Tibial nerve (tissue), 4 donors: ENCODE results near the gene FGD3.

Experiments used
- EP300 ChIP-seq, 2 donors: sonication (generic); formaldehyde crosslinking; IDR thresholded peaks; one replicate each; pipeline ENCODE4 v1.6.1; 2017; ENCODE audit warnings: antibody characterized with exemption in 2 of 2, mild to moderate bottlenecking in 1 of 2
- POLR2A ChIP-seq, 2 donors: fragments of 450-650 bp; IDR thresholded peaks; one replicate each; pipeline ENCODE4 v1.6.1; 2017; ENCODE audit warnings: antibody characterized with exemption in 2 of 2, mild to moderate bottlenecking in 2 of 2, moderate library complexity in 2 of 2
- TF ChIP-seq, protein P1 (sequence below), 5 experiments: fragments of 200-600 bp in 3 of 5; fragments of 450-650 bp in 2 of 5; sonication (generic) in 3 of 5; IDR thresholded peaks; one replicate each; pipeline ENCODE4 v1.5.1; 2016 to 2019; ENCODE audit warnings: antibody characterized with exemption in 5 of 5, mild to moderate bottlenecking in 3 of 5, moderate library complexity in 2 of 5

DNA sequence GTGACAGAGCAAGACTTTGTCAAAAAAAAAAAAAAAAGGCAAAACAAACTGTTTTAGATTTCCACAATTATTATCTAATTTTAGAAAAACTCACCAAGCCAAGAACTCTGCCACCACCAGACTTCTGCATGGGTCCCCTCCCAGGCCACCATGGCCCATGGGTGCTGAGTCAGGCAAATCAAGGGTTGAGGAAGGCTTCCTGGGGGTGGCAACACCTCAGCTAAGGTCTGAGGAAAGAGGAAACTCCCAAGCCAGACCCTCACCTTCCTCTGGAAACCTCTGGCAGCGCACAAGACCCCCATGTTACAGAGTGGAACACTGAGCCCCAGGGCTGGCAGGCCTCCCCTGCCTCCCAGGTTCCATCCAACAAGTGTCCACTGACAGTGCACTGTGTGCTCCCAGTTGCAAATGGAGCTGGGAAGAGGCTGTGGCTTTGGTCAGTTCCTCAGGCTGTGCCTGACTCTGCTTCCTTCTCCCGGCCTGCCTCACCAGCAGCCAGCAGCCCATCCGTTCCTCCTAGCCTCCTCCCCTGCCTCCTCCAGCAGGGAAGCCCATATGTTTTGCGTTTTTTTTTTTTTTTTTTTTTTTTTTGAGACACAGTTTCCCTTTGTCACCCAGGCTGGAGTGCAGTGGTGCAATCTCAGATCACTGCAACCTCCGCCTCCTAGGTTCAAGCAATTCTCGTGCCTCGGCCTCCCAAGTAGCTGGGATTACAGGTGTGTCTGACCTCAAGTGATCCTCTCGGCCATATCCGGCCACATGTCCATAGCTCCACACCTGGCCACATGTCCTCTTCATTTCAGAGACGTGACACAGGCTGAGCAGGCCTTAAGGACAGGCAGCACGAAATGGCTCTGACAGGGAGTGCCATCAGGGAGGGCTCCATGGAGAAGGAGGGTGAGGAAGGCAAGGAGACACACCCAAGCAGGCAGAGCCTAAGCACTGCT lies 107.7 kb downstream of the FGD3 start:
- TF ChIP-seq, protein P1, sequence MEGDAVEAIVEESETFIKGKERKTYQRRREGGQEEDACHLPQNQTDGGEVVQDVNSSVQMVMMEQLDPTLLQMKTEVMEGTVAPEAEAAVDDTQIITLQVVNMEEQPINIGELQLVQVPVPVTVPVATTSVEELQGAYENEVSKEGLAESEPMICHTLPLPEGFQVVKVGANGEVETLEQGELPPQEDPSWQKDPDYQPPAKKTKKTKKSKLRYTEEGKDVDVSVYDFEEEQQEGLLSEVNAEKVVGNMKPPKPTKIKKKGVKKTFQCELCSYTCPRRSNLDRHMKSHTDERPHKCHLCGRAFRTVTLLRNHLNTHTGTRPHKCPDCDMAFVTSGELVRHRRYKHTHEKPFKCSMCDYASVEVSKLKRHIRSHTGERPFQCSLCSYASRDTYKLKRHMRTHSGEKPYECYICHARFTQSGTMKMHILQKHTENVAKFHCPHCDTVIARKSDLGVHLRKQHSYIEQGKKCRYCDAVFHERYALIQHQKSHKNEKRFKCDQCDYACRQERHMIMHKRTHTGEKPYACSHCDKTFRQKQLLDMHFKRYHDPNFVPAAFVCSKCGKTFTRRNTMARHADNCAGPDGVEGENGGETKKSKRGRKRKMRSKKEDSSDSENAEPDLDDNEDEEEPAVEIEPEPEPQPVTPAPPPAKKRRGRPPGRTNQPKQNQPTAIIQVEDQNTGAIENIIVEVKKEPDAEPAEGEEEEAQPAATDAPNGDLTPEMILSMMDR (IDR thresholded peaks at IDR 0.05) = no peak
- TF ChIP-seq EP300 (IDR thresholded peaks at IDR 0.05) = no peak
- TF ChIP-seq POLR2A (IDR thresholded peaks at IDR 0.05) = no peak
